Measurements from ENCODE around the gene C1QTNF5.

- TF ChIP-seq, protein P1, sequence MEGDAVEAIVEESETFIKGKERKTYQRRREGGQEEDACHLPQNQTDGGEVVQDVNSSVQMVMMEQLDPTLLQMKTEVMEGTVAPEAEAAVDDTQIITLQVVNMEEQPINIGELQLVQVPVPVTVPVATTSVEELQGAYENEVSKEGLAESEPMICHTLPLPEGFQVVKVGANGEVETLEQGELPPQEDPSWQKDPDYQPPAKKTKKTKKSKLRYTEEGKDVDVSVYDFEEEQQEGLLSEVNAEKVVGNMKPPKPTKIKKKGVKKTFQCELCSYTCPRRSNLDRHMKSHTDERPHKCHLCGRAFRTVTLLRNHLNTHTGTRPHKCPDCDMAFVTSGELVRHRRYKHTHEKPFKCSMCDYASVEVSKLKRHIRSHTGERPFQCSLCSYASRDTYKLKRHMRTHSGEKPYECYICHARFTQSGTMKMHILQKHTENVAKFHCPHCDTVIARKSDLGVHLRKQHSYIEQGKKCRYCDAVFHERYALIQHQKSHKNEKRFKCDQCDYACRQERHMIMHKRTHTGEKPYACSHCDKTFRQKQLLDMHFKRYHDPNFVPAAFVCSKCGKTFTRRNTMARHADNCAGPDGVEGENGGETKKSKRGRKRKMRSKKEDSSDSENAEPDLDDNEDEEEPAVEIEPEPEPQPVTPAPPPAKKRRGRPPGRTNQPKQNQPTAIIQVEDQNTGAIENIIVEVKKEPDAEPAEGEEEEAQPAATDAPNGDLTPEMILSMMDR (IDR thresholded peaks at IDR 0.05), result no peak
- TF ChIP-seq POLR2A (IDR thresholded peaks at IDR 0.05), result no peak
These were observed 43.6 kb upstream of the C1QTNF5 start for GRCh38 chr11:119384332-119384731.
